ENCODE measurements around the gene APAF1. TPM values are rescaled to one million over a fixed set of nuclear protein-coding genes. Genes with fewer than 3 reads are reported as not detected.

The APAF1 gene
- total and polyA plus RNA-seq, 2 of the 13 experiments (the other 11 are each of a cell fraction or from before 2014, with no cell fraction given), result 6.0 to 13.0 TPM

DNA sequence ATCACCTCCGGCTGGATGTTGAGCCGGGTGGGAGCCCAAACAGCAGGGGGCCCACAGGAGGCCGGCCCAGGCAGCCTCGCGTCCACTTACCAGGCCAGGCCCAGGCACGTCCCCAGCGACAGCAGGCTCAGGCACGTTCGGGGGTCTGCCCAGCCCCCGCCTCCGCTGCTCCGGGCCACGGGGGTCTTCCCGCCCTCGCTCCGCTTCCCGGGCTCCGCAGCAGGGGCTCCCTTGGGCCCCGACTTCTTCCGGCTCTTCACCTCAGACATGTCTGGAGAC is 718 bp upstream of the APAF1 start (continued):
- TF ChIP-seq ZNF124 (CRISPR knock-in tag; IDR thresholded peaks at IDR 0.05), result no peak
- TF ChIP-seq ZNF329 (CRISPR knock-in tag; IDR thresholded peaks at IDR 0.05; ENCODE audit: low read depth), result 0 out of 2 replicates have a peak, but pooled peaks have one; percentile 62
- TF ChIP-seq FOXK2 (IDR thresholded peaks at IDR 0.05), result no peak
- TF ChIP-seq SKI (IDR thresholded peaks at IDR 0.05; ENCODE audit: partially characterized antibody), result peak; percentile 21
- no peak for TF ChIP-seq FOSL2 (CRISPR knock-in tag; IDR thresholded peaks at IDR 0.05)
- TF ChIP-seq IKZF4 (CRISPR knock-in tag; IDR thresholded peaks at IDR 0.05; ENCODE audit: borderline replicate concordance, low read depth, not compliant biosample characterization), result no peak
- no peak for TF ChIP-seq ZNF496 (CRISPR knock-in tag; IDR thresholded peaks at IDR 0.05; ENCODE audit: insufficient replicate concordance)
- TF ChIP-seq MTA3 (CRISPR knock-in tag; IDR thresholded peaks at IDR 0.05), result no peak
- no peak for TF ChIP-seq ZNF460 (CRISPR knock-in tag; IDR thresholded peaks at IDR 0.05; ENCODE audit: borderline replicate concordance)
- no peak for TF ChIP-seq MED13 (CRISPR knock-in tag; IDR thresholded peaks at IDR 0.05)
- TF ChIP-seq, protein P1, sequence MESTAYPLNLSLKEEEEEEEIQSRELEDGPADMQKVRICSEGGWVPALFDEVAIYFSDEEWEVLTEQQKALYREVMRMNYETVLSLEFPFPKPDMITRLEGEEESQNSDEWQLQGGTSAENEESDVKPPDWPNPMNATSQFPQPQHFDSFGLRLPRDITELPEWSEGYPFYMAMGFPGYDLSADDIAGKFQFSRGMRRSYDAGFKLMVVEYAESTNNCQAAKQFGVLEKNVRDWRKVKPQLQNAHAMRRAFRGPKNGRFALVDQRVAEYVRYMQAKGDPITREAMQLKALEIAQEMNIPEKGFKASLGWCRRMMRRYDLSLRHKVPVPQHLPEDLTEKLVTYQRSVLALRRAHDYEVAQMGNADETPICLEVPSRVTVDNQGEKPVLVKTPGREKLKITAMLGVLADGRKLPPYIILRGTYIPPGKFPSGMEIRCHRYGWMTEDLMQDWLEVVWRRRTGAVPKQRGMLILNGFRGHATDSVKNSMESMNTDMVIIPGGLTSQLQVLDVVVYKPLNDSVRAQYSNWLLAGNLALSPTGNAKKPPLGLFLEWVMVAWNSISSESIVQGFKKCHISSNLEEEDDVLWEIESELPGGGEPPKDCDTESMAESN (CRISPR knock-in tag; conservative IDR thresholded peaks at IDR 0.05), result no peak
- no peak for TF ChIP-seq REPIN1 (CRISPR knock-in tag; IDR thresholded peaks at IDR 0.05; ENCODE audit: borderline replicate concordance, low read depth)
- TF ChIP-seq NFRKB (IDR thresholded peaks at IDR 0.05), result no peak
- no peak for TF ChIP-seq ZNF484 (CRISPR knock-in tag; IDR thresholded peaks at IDR 0.05; ENCODE audit: borderline replicate concordance, low read depth)
- no peak for TF ChIP-seq SIN3A (IDR thresholded peaks at IDR 0.05; ENCODE audit: borderline replicate concordance, low read depth, low read length)
- TF ChIP-seq ZNF333 (CRISPR knock-in tag; IDR thresholded peaks at IDR 0.05; ENCODE audit: borderline replicate concordance), result no peak
- peak; percentile 87 for TF ChIP-seq ZBTB7A (CRISPR knock-in tag; IDR thresholded peaks at IDR 0.05)
- no peak for TF ChIP-seq HNF4G (IDR thresholded peaks at IDR 0.05; ENCODE audit: borderline replicate concordance, low read depth, low read length)
- no peak for TF ChIP-seq HNF4G (CRISPR knock-in tag; IDR thresholded peaks at IDR 0.05; ENCODE audit: borderline replicate concordance, low read depth)
- no peak for TF ChIP-seq PHF5A (CRISPR knock-in tag; IDR thresholded peaks at IDR 0.05; ENCODE audit: low read depth, unreplicated experiment)
- TF ChIP-seq ZNF570 (CRISPR knock-in tag; IDR thresholded peaks at IDR 0.05; ENCODE audit: borderline replicate concordance), result no peak
- TF ChIP-seq ZNF24 (IDR thresholded peaks at IDR 0.05), result no peak
- TF ChIP-seq ZNF879 (CRISPR knock-in tag; IDR thresholded peaks at IDR 0.05), result no peak
- TF ChIP-seq SIN3B (IDR thresholded peaks at IDR 0.05; ENCODE audit: low read length), result no peak
- TF ChIP-seq BRD4 (CRISPR knock-in tag; IDR thresholded peaks at IDR 0.05), result no peak
- TF ChIP-seq ZNF143 (CRISPR knock-in tag; IDR thresholded peaks at IDR 0.05), result no peak
- TF ChIP-seq TAF15 (IDR thresholded peaks at IDR 0.05; ENCODE audit: low read depth, low read length, poor library complexity, severe bottlenecking), result no peak
- TF ChIP-seq, protein P2, sequence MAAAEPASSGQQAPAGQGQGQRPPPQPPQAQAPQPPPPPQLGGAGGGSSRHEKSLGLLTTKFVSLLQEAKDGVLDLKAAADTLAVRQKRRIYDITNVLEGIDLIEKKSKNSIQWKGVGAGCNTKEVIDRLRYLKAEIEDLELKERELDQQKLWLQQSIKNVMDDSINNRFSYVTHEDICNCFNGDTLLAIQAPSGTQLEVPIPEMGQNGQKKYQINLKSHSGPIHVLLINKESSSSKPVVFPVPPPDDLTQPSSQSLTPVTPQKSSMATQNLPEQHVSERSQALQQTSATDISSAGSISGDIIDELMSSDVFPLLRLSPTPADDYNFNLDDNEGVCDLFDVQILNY (CRISPR knock-in tag; conservative IDR thresholded peaks at IDR 0.05), result no peak; the same call in none of the 2 replicates
- TF ChIP-seq SYNCRIP (IDR thresholded peaks at IDR 0.05; ENCODE audit: insufficient read depth, low read depth, low read length), result no peak
- peak; percentile 69; the same call in 1 of the 2 replicates for TF ChIP-seq EEA1 (CRISPR knock-in tag; IDR thresholded peaks at IDR 0.05; ENCODE audit: borderline replicate concordance)
